Gastrocnemius medialis (tissue), 4 donors: Measurements from ENCODE around the gene MCL1. TPM values are rescaled to one million over a fixed set of nuclear protein-coding genes. Genes with fewer than 3 reads are reported as not detected.
A peak's percentile ranks its signal among the peaks of the same experiment; 100 is the strongest.

Experiments
- ATAC-seq, 2 donors: fragments of 150-250 bp; one replicate each; pipeline ENCODE4 v1.9.1; 2016
- DNase-seq, 2 donors: peaks; one replicate each; pipeline ENCODE4 v3.0.0-alpha.2; 2019
- H3K27ac ChIP-seq, 4 donors: fragments of 200-600 bp; sonication (generic); 1 replicate in 1 of 4; 2 replicates in 3 of 4; pipeline ENCODE4 v1.5.1; 2016 to 2018; ENCODE audit warnings: mild to moderate bottlenecking in 2 of 4, moderate library complexity in 1 of 4
- H3K27me3 ChIP-seq, 3 donors: fragments of 200-600 bp; sonication (generic) in 2 of 3; 1 replicate in 1 of 3; 2 replicates in 2 of 3; pipeline versions ENCODE4 v1.5.1 to v1.6.0; 2016 to 2019; ENCODE audit warnings: mild to moderate bottlenecking in 1 of 3, moderate library complexity in 1 of 3
- H3K36me3 ChIP-seq, 2 donors: fragments of 200-600 bp; sonication (generic) in 1 of 2; one replicate each; pipeline ENCODE4 v1.5.1; 2017 to 2018
- H3K4me1 ChIP-seq, 2 donors: fragments of 200-600 bp; sonication (generic) in 1 of 2; one replicate each; pipeline ENCODE4 v1.5.1; 2016 to 2017; ENCODE audit warnings: mild to moderate bottlenecking in 2 of 2
- H3K4me3 ChIP-seq, 4 donors: fragments of 200-600 bp; sonication (generic) in 3 of 4; 1 replicate in 1 of 4; 2 replicates in 3 of 4; pipeline ENCODE4 v1.5.1; 2016 to 2019; ENCODE audit warnings: mild to moderate bottlenecking in 2 of 4
- H3K9me3 ChIP-seq, 3 donors: fragments of 200-600 bp; sonication (generic) in 2 of 3; 1 replicate in 1 of 3; 2 replicates in 2 of 3; pipeline ENCODE4 v1.5.1; 2016 to 2019
- POLR2A ChIP-seq, 2 donors: fragments of 450-650 bp; IDR thresholded peaks; one replicate each; pipeline ENCODE4 v1.6.1; 2017; ENCODE audit warnings: antibody characterized with exemption in 2 of 2, mild to moderate bottlenecking in 2 of 2, moderate library complexity in 2 of 2
- in situ Hi-C, 4 donors: fragments of 200-750 bp; cut with MboI; loops; one replicate each; pipeline versions ENCODE4 v1.15.0 to v1.8.0; 2017; ENCODE audit warnings: low sequenced_read_pairs in 4 of 4
- intact Hi-C: fragments of 100-400 bp; cut with DNase I; formaldehyde crosslinking; loops from one replicate; pipeline ENCODE4 v1.15.1; 2023; ENCODE audit warnings: low total_unique reads
- total RNA-seq, 4 donors: library from RNA; depleted of rRNA; stranded (reverse); fragments of >200 nt; gene quantifications; one replicate each; pipeline versions ENCODE4 v1.1.0 to v1.2.3, GENCODE V29; 2016
- TF ChIP-seq, protein P1 (sequence below), 5 experiments: fragments of 450-650 bp in 3 of 5; fragments of 200-600 bp in 2 of 5; sonication (generic) in 2 of 5; IDR thresholded peaks in 4 of 5; conservative IDR thresholded peaks in 1 of 5; 1 replicate in 4 of 5; 2 replicates in 1 of 5; pipeline ENCODE4 v1.5.1; 2016 to 2019; ENCODE audit warnings: antibody characterized with exemption in 5 of 5, mild to moderate bottlenecking in 3 of 5, moderate library complexity in 3 of 5

The MCL1 gene
- total RNA-seq, 4 donors from 2014 or later = 136 to 199 (median 176) TPM

DNA sequence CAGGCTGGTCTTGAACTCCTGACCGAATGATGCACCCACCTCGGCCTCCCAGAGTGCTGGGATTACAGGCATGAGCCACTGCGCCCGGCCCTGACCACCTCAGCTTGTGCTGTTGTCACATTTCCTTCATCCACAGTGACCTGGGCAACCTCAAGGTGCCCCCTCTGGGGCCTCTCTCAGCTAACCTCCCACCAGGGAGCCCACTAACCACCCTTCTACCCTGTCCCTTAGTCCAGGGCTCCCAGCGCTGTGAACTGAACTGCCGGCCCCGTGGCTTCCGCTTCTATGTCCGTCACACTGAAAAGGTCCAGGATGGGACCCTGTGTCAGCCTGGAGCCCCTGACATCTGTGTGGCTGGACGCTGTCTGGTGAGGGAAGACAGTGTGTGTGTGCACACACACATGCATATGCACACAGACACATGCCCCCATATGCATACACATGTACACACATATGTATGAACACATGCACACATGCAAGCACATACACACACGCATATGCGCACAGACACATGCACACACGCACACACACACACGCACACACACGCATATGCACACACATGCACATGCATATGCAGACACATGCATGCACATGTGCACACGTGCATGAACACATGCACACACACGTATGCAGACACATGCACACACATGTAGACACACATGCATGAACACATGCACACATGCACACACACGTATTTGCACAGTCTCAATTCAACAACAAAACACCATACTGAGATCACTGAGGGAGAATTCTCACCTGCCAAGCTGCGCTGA is 24.0 kb downstream of the MCL1 start:
- Histone ChIP-seq H3K27ac (no peak overlapping the region), H3K9me3 (no peaks in the 10 kb centered on the region), H3K4me1 (peaks cover 36 to 41% of the 10 kb centered on the region in 2 donors), H3K36me3 (no peaks in the 10 kb centered on the region), H3K4me3 (no peak overlapping the region), H3K27me3 (no peaks in the 10 kb centered on the region)
- in situ Hi-C loops = loop anchor here in 1 of 4 donors (5.0 kb wide), 1 partner anchor 67 kb away; no protein-coding TSS in a partner anchor
- DNase-seq = no peak
- ATAC-seq = no peak
- intact Hi-C loops = no loop called here
- no peak for TF ChIP-seq POLR2A (IDR thresholded peaks at IDR 0.05)
- TF ChIP-seq, protein P1, sequence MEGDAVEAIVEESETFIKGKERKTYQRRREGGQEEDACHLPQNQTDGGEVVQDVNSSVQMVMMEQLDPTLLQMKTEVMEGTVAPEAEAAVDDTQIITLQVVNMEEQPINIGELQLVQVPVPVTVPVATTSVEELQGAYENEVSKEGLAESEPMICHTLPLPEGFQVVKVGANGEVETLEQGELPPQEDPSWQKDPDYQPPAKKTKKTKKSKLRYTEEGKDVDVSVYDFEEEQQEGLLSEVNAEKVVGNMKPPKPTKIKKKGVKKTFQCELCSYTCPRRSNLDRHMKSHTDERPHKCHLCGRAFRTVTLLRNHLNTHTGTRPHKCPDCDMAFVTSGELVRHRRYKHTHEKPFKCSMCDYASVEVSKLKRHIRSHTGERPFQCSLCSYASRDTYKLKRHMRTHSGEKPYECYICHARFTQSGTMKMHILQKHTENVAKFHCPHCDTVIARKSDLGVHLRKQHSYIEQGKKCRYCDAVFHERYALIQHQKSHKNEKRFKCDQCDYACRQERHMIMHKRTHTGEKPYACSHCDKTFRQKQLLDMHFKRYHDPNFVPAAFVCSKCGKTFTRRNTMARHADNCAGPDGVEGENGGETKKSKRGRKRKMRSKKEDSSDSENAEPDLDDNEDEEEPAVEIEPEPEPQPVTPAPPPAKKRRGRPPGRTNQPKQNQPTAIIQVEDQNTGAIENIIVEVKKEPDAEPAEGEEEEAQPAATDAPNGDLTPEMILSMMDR (IDR thresholded peaks at IDR 0.05 in 4 of 5, conservative IDR thresholded peaks at IDR 0.05 in 1 of 5) = no peak

DNA sequence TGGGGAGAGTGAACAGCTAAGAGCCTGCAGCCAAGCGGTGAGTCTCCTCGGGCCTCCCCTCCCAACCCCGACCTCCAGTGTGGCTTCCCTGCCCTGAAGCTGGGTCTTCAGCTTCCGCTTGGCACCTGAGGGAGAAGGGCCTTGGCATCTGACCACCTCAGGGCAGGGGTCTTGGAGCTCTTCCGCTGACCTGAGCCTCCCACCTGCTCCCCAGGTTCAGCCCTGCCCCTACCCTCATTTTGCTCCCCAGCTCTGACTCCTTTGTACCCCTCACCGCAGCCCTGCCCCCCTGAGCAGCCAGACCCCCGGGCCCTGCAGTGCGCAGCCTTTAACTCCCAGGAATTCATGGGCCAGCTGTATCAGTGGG is 25.3 kb downstream of the MCL1 start:
- in situ Hi-C loops = no loop called here
- H3K36me3 ChIP-seq = no peaks in the 10 kb centered on the region

DNA sequence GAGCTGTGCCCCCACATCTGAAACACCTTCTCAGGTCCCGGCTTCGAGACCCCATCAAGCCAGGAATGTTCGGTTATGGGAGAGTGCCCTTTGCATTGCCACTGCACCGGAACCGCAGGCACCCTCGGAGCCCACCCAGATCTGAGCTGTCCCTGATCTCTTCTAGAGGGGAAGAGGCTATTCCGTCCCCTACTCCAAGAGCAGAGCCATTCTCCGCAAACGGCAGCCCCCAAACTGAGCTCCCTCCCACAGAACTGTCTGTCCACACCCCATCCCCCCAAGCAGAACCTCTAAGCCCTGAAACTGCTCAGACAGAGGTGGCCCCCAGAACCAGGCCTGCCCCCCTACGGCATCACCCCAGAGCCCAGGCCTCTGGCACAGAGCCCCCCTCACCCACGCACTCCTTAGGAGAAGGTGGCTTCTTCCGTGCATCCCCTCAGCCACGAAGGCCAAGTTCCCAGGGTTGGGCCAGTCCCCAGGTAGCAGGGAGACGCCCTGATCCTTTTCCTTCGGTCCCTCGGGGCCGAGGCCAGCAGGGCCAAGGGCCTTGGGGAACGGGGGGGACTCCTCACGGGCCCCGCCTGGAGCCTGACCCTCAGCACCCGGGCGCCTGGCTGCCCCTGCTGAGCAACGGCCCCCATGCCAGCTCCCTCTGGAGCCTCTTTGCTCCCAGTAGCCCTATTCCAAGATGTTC is 25.9 kb downstream of the MCL1 start:
- Histone ChIP-seq H3K27me3 (no peaks in the 10 kb centered on the region), H3K36me3 (no peaks in the 10 kb centered on the region), H3K4me3 (no peak overlapping the region), H3K27ac (peak overlapping the region; percentile 81 to 92 (median 90)), H3K4me1 (peaks cover 25 to 29% of the 10 kb centered on the region in 2 donors), H3K9me3 (no peaks in the 10 kb centered on the region)
- no peak for DNase-seq
- intact Hi-C loops (no loop called here), in situ Hi-C loops (no loop called here)
- no peak for ATAC-seq
- TF ChIP-seq POLR2A (IDR thresholded peaks at IDR 0.05) = no peak
- TF ChIP-seq, protein P1 (IDR thresholded peaks at IDR 0.05 in 4 of 5, conservative IDR thresholded peaks at IDR 0.05 in 1 of 5) = no peak

More for the DNA sequence above, 25.3 kb downstream of the MCL1 start:
- ATAC-seq (no peak), DNase-seq (no peak)
- H3K9me3 ChIP-seq = no peaks in the 10 kb centered on the region
- H3K27ac ChIP-seq = peak overlapping the region; percentile 8 to 92 (median 90)
- peaks cover 29 to 31% of the 10 kb centered on the region in 2 donors for H3K4me1 ChIP-seq
- no peaks in the 10 kb centered on the region for H3K27me3 ChIP-seq
- TF ChIP-seq, protein P1 (IDR thresholded peaks at IDR 0.05 in 4 of 5, conservative IDR thresholded peaks at IDR 0.05 in 1 of 5) = no peak
- TF ChIP-seq POLR2A (IDR thresholded peaks at IDR 0.05) = no peak
- intact Hi-C loops = no loop called here
- no peak overlapping the region for H3K4me3 ChIP-seq

DNA sequence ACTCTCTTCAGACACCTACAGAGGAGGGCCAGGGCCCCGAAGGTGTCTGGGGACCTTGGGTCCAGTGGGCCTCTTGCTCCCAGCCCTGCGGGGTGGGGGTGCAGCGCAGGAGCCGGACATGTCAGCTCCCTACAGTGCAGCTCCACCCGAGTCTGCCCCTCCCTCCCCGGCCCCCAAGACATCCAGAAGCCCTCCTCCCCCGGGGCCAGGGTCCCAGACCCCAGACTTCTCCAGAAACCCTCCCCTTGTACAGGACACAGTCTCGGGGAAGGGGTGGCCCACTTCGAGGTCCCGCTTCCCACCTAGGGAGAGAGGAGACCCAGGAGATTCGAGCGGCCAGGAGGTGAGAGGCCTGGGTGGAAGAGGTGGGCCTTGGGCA is 26.5 kb downstream of the MCL1 start:
- no peaks in the 10 kb centered on the region for H3K36me3 ChIP-seq
- H3K9me3 ChIP-seq = no peaks in the 10 kb centered on the region
- H3K4me3 ChIP-seq = no peak overlapping the region
- DNase-seq (no peak), ATAC-seq (no peak)
- H3K4me1 ChIP-seq = peaks cover 28 to 35% of the 10 kb centered on the region in 2 donors
- in situ Hi-C loops = no loop called here
- TF ChIP-seq POLR2A (IDR thresholded peaks at IDR 0.05) = no peak
- TF ChIP-seq, protein P1 (IDR thresholded peaks at IDR 0.05 in 4 of 5, conservative IDR thresholded peaks at IDR 0.05 in 1 of 5) = no peak
- peak overlapping the region; percentile 81 to 92 (median 90) for H3K27ac ChIP-seq
- no peaks in the 10 kb centered on the region for H3K27me3 ChIP-seq
- intact Hi-C loops = no loop called here
